HG03039 (cell line): ENCODE measurements around the gene TP53INP2.
"Not testable (repeated sequence)": the region's sequence is repeated elsewhere in the genome, so short reads cannot be mapped to it uniquely, and the experiment has no call there.

Experiments used
- ATAC-seq: cut with Tn5 transposase; IDR thresholded peaks from one replicate; pipeline ENCODE4 v1.9.1; 2021; ENCODE audit warnings: mild to moderate bottlenecking, moderate library complexity; ENCODE audit not compliant: unreplicated experiment

The TP53INP2 gene

GRCh38 chr20:34705397-34706301 is 1.5 kb downstream of the TP53INP2 start:
- ATAC-seq, result no peak

- ATAC-seq, result no peak
Observed at GRCh38 chr20:34706302-34706875, 2.2 kb downstream of the TP53INP2 start.

- no peak for ATAC-seq
Observed at GRCh38 chr20:34706912-34707784, 3.0 kb downstream of the TP53INP2 start.

- ATAC-seq, result no peak
Observed at GRCh38 chr20:34708621-34709043, 4.5 kb downstream of the TP53INP2 start.

- peak; percentile 32 for ATAC-seq
Observed at GRCh38 chr20:34709044-34709830, 5.1 kb downstream of the TP53INP2 start.

- peak; percentile 24 for ATAC-seq
Observed at GRCh38 chr20:34709831-34710567, 5.9 kb downstream of the TP53INP2 start.

- no peak for ATAC-seq
Observed at GRCh38 chr20:34710568-34710839, 6.4 kb downstream of the TP53INP2 start.

- ATAC-seq, result no peak
Observed at GRCh38 chr20:34710861-34711574, 6.9 kb downstream of the TP53INP2 start.

- no peak for ATAC-seq
Observed at GRCh38 chr20:34711813-34712430, 7.8 kb downstream of the TP53INP2 start.

- no peak for ATAC-seq
Observed at GRCh38 chr20:34712525-34713192, 8.5 kb downstream of the TP53INP2 start.

GRCh38 chr20:34713194-34713943 is 9.2 kb downstream of the TP53INP2 start:
- no peak for ATAC-seq

- ATAC-seq, result not testable (repeated sequence)
Observed at GRCh38 chr20:34713944-34714515, 9.9 kb downstream of the TP53INP2 start.

GRCh38 chr20:34715384-34715783 is 11.2 kb downstream of the TP53INP2 start:
- ATAC-seq, result no peak

GRCh38 chr20:34716921-34717229 is 12.7 kb downstream of the TP53INP2 start:
- ATAC-seq, result no peak

GRCh38 chr20:34717230-34718095 is 13.3 kb downstream of the TP53INP2 start:
- ATAC-seq, result no peak

GRCh38 chr20:34719242-34720017 is 15.3 kb downstream of the TP53INP2 start:
- ATAC-seq, result peak; percentile 66
